ENCODE measurements around the gene CD74.
A peak's percentile ranks its signal among the peaks of the same experiment; 100 is the strongest.

Gene CD74

GRCh38 chr5:150410524-150411244 is 2.0 kb downstream of the CD74 start:
- DNase-seq (ENCODE audit: low read depth in 2 of 3, low spot score in 1 of 3), result peak; percentile 25 to 29 (median 27)

GRCh38 chr5:150409638-150410523 is 2.8 kb downstream of the CD74 start:
- peak in 2 of 3 donors; percentile 35 to 38 for DNase-seq (ENCODE audit: low read depth in 2 of 3, low spot score in 1 of 3)

GRCh38 chr5:150408231-150408943 is 4.3 kb downstream of the CD74 start:
- DNase-seq (ENCODE audit: low read depth in 2 of 3, low spot score in 1 of 3), result no peak

GRCh38 chr5:150407096-150407720 is 5.5 kb downstream of the CD74 start:
- no peak for DNase-seq (ENCODE audit: low read depth in 2 of 3, low spot score in 1 of 3)

- DNase-seq (ENCODE audit: low read depth in 2 of 3, low spot score in 1 of 3), result no peak
Observed at GRCh38 chr5:150406723-150407095, 6.0 kb downstream of the CD74 start.

GRCh38 chr5:150406103-150406722 is 6.5 kb downstream of the CD74 start:
- no peak for DNase-seq (ENCODE audit: low read depth in 2 of 3, low spot score in 1 of 3)

GRCh38 chr5:150404941-150405816 is 7.5 kb downstream of the CD74 start:
- DNase-seq (ENCODE audit: low read depth in 2 of 3, low spot score in 1 of 3), result no peak

GRCh38 chr5:150404535-150404934 is 8.2 kb downstream of the CD74 start:
- DNase-seq (ENCODE audit: low read depth in 2 of 3, low spot score in 1 of 3), result no peak

GRCh38 chr5:150404121-150404520 is 8.6 kb downstream of the CD74 start:
- no peak for DNase-seq (ENCODE audit: low read depth in 2 of 3, low spot score in 1 of 3)

- DNase-seq (ENCODE audit: low read depth in 2 of 3, low spot score in 1 of 3), result no peak
Observed at GRCh38 chr5:150402901-150403342, 9.8 kb downstream of the CD74 start.

- no peak for DNase-seq (ENCODE audit: low read depth in 2 of 3, low spot score in 1 of 3)
Observed at GRCh38 chr5:150402229-150402773, 10.4 kb downstream of the CD74 start.

- DNase-seq (ENCODE audit: low read depth in 2 of 3, low spot score in 1 of 3), result no peak
Observed at GRCh38 chr5:150401376-150402228, 11.1 kb downstream of the CD74 start.

GRCh38 chr5:150401076-150401375 is 11.7 kb downstream of the CD74 start:
- DNase-seq (ENCODE audit: low read depth in 2 of 3, low spot score in 1 of 3), result no peak

GRCh38 chr5:150400316-150401075 is 12.2 kb downstream of the CD74 start:
- DNase-seq (ENCODE audit: low read depth in 2 of 3, low spot score in 1 of 3), result no peak

GRCh38 chr5:150399524-150400211 is 13.0 kb downstream of the CD74 start:
- DNase-seq (ENCODE audit: low read depth in 2 of 3, low spot score in 1 of 3), result no peak

- DNase-seq (ENCODE audit: low read depth in 2 of 3, low spot score in 1 of 3), result no peak
Observed at GRCh38 chr5:150398722-150399523, 13.8 kb downstream of the CD74 start.
